Transverse colon (tissue), 3 donors: ENCODE data around the gene MORC2.

Experiments used
- POLR2A ChIP-seq: fragments of 450-650 bp; IDR thresholded peaks from one replicate; pipeline ENCODE4 v1.6.1; 2016; ENCODE audit warnings: antibody characterized with exemption, mild to moderate bottlenecking, moderate library complexity
- TF ChIP-seq, protein P1 (sequence below), 5 experiments: fragments of 200-600 bp in 3 of 5; fragments of 450-650 bp in 2 of 5; sonication (generic) in 3 of 5; IDR thresholded peaks; 1 replicate in 2 of 5; 2 replicates in 3 of 5; pipeline ENCODE4 v1.5.1; 2016 to 2017; ENCODE audit warnings: antibody characterized with exemption in 5 of 5, inconsistent platforms in 3 of 5, mild to moderate bottlenecking in 2 of 5, moderate library complexity in 1 of 5

DNA sequence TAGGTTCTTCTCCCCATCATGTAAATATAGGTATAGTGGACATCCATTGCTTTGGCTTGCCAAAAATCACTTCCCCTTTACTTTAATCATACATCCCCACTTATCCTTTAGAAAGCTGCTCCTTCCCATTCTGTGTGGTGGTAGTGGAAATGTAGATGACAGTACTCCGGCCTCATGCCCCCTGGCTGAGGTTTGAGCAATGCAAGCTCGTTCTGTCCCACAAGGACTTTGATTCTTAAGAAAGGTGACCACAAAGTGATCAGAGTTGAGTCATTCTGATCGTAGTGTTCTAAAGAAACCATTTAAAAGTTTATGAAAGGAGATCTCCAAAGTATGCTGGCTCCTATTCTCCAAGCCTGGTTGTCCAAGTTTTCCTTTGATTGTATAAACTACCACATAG, 11.4 kb upstream of the MORC2 start:
- TF ChIP-seq, protein P1, sequence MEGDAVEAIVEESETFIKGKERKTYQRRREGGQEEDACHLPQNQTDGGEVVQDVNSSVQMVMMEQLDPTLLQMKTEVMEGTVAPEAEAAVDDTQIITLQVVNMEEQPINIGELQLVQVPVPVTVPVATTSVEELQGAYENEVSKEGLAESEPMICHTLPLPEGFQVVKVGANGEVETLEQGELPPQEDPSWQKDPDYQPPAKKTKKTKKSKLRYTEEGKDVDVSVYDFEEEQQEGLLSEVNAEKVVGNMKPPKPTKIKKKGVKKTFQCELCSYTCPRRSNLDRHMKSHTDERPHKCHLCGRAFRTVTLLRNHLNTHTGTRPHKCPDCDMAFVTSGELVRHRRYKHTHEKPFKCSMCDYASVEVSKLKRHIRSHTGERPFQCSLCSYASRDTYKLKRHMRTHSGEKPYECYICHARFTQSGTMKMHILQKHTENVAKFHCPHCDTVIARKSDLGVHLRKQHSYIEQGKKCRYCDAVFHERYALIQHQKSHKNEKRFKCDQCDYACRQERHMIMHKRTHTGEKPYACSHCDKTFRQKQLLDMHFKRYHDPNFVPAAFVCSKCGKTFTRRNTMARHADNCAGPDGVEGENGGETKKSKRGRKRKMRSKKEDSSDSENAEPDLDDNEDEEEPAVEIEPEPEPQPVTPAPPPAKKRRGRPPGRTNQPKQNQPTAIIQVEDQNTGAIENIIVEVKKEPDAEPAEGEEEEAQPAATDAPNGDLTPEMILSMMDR (IDR thresholded peaks at IDR 0.05), result no peak
- no peak for TF ChIP-seq POLR2A
